Fibroblast of mammary gland (primary cell): Measurements from ENCODE around the gene SPTBN5.

Source experiments
- DNase-seq: peaks from one replicate; pipeline ENCODE4 v3.0.0-alpha.2; 2010; ENCODE audit warnings: low read depth
- H3K4me3 ChIP-seq: 2 replicates; pipeline ENCODE4 v1.5.1; 2011; ENCODE audit warnings: low read depth, mild to moderate bottlenecking, low read length, moderate library complexity; ENCODE audit not compliant: control insufficient read depth
- CTCF ChIP-seq: conservative IDR thresholded peaks from 2 replicates; pipeline ENCODE4 v1.5.1; 2011; ENCODE audit warnings: low read depth, low read length, inconsistent platforms; ENCODE audit not compliant: control insufficient read depth, insufficient read depth

Gene SPTBN5

GRCh38 chr15:41892621-41893421 lies 1.0 kb downstream of the SPTBN5 start:
- DNase-seq = no peak
- TF ChIP-seq CTCF = no peak
- H3K4me3 ChIP-seq = no peak overlapping the region

GRCh38 chr15:41891946-41892345 lies 1.9 kb downstream of the SPTBN5 start:
- TF ChIP-seq CTCF = no peak
- no peak for DNase-seq
- H3K4me3 ChIP-seq = no peak overlapping the region

GRCh38 chr15:41891226-41891625 lies 2.6 kb downstream of the SPTBN5 start:
- H3K4me3 ChIP-seq = no peak overlapping the region
- no peak for DNase-seq
- TF ChIP-seq CTCF = no peak

- no peak overlapping the region for H3K4me3 ChIP-seq
- no peak for TF ChIP-seq CTCF
- DNase-seq = no peak
Measured at GRCh38 chr15:41890050-41890690, 3.7 kb downstream of the SPTBN5 start.

GRCh38 chr15:41888662-41889253 lies 5.1 kb downstream of the SPTBN5 start:
- no peak for TF ChIP-seq CTCF
- no peak overlapping the region for H3K4me3 ChIP-seq
- no peak for DNase-seq

GRCh38 chr15:41887893-41888292 lies 6.0 kb downstream of the SPTBN5 start:
- no peak for DNase-seq
- no peak for TF ChIP-seq CTCF
- no peak overlapping the region for H3K4me3 ChIP-seq
